Esophagus muscularis mucosa (tissue), 4 donors: ENCODE measurements around the gene PSME1.

ENCODE experiments used
- EP300 ChIP-seq: sonication (generic); formaldehyde crosslinking; IDR thresholded peaks from one replicate; pipeline ENCODE4 v1.6.1; 2017; ENCODE audit warnings: antibody characterized with exemption
- POLR2A ChIP-seq: fragments of 450-650 bp; IDR thresholded peaks from one replicate; pipeline ENCODE4 v1.6.1; 2017; ENCODE audit warnings: antibody characterized with exemption, moderate library complexity, mild to moderate bottlenecking, low read depth
- POLR2AphosphoS5 ChIP-seq, 2 donors: sonication (generic); formaldehyde crosslinking; IDR thresholded peaks; one replicate each; pipeline ENCODE4 v1.6.1; 2017; ENCODE audit warnings: antibody characterized with exemption in 2 of 2
- TF ChIP-seq, protein P1 (sequence below), 3 experiments: fragments of 200-600 bp in 2 of 3; fragments of 450-650 bp in 1 of 3; sonication (generic) in 2 of 3; IDR thresholded peaks; one replicate each; pipeline ENCODE4 v1.5.1; 2017 to 2019; ENCODE audit warnings: antibody characterized with exemption in 3 of 3, mild to moderate bottlenecking in 2 of 3, moderate library complexity in 1 of 3

GRCh38 chr14:24129410-24129998 is 6.5 kb upstream of the PSME1 start:
- TF ChIP-seq, protein P1, sequence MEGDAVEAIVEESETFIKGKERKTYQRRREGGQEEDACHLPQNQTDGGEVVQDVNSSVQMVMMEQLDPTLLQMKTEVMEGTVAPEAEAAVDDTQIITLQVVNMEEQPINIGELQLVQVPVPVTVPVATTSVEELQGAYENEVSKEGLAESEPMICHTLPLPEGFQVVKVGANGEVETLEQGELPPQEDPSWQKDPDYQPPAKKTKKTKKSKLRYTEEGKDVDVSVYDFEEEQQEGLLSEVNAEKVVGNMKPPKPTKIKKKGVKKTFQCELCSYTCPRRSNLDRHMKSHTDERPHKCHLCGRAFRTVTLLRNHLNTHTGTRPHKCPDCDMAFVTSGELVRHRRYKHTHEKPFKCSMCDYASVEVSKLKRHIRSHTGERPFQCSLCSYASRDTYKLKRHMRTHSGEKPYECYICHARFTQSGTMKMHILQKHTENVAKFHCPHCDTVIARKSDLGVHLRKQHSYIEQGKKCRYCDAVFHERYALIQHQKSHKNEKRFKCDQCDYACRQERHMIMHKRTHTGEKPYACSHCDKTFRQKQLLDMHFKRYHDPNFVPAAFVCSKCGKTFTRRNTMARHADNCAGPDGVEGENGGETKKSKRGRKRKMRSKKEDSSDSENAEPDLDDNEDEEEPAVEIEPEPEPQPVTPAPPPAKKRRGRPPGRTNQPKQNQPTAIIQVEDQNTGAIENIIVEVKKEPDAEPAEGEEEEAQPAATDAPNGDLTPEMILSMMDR (IDR thresholded peaks at IDR 0.05) = no peak
- TF ChIP-seq EP300 (no peak), POLR2A (no peak), POLR2AphosphoS5 (IDR thresholded peaks at IDR 0.05) (no peak)
